ENCODE data around the gene MMD2.

DNA sequence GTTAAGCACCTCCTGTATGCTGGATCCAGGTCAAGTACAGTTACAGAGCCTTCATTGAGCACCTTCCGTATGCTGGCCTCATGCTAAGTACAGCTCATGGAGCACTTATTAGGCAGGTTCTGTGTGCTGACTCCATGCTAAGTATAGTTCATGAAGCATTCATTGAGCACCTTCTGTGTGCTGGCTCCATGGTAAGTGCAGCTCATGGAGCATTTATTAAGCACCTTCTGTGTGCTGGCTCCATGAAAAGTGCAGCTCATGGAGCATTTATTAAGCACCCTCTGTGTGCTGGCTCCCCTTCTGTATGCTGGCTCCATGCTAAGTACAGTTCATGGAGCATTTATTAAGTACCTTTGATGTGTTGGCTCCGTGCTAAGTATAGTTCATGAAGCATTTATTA is 30.5 kb downstream of the MMD2 start:
- TF ChIP-seq CTCF (IDR thresholded peaks at IDR 0.05; ENCODE audit: insufficient read depth, low read length, poor library complexity, severe bottlenecking) (no peak), EZH2phosphoT487 (conservative IDR thresholded peaks at IDR 0.05; ENCODE audit: low read length) (no peak)
